SH-SY5Y (cell line): ENCODE measurements around the gene PFDN4.

Experiments used
- GATA2 ChIP-seq: IDR thresholded peaks from 2 replicates; pipeline ENCODE4 v1.6.1; 2011; ENCODE audit warnings: mild to moderate bottlenecking, low read depth, low read length
- GATA3 ChIP-seq: IDR thresholded peaks from 2 replicates; pipeline ENCODE4 v1.6.1; 2011; ENCODE audit warnings: low read depth, mild to moderate bottlenecking, low read length, moderate library complexity

DNA sequence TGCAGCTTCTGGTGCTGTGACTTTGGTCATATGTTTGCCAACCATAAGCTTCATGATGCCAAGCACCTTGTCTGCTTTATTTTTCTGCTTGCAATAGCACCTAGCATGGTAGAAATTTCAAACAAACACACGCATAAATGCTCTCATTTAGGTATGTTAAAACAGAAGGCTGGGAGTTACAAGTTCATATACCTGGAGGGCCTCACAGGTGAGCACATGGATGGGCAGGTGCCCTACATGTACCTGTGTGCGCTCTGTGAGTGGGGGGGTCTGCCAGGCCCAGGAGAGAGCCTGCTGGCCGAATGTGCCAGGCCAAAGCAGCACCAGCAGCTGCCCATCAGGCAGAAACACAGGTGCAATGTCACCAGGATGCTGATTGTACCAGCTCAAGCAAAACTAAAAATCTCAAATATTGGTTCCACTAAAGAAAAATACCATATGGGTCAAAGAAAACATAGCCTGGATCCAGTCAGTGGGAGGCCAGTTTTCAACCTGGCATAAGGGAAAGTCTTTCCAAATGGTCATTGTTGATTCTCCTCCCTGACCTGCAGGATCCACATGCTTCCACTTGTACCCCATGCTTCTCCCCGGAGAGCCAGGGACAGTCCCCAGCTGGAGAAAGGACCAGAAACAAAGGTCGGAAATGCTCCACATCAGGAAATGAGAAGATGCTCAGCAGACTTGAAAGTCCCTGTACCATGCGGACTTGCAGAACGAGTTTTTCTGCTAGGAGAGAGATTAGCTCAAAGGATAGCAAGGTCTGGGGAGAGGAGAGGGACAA lies 7.2 kb upstream of the PFDN4 start:
- TF ChIP-seq GATA2 (no peak), GATA3 (no peak)
